ENCODE measurements around the gene PRKCA. TPM values are rescaled to one million over a fixed set of nuclear protein-coding genes. Genes with fewer than 3 reads are reported as not detected.

Gene PRKCA
- total RNA-seq, 3 donors from 2014 or later: 42.3 to 77.7 (median 56.3) TPM

- H3K36me3 ChIP-seq (ENCODE audit: low read depth): no peaks in the 10 kb centered on the region
Measured at GRCh38 chr17:66420961-66421371, 118.6 kb downstream of the PRKCA start.

GRCh38 chr17:66422186-66422585 lies 119.8 kb downstream of the PRKCA start:
- TF ChIP-seq CTCF (IDR thresholded peaks at IDR 0.05): no peak
- Histone ChIP-seq H3K36me3 (ENCODE audit: low read depth) (no peaks in the 10 kb centered on the region), H3K4me1 (ENCODE audit: low read depth) (peaks cover 4% of the 10 kb centered on the region), H3K4me3 (no peak overlapping the region), H3K9me3 (no peaks in the 10 kb centered on the region)
- ATAC-seq (no peak), DNase-seq (no peak)
- intact Hi-C loops (cut with DNase I, micrococcal nuclease): no loop called here

More at GRCh38 chr17:66420961-66421371, 118.6 kb downstream of the PRKCA start:
- TF ChIP-seq CTCF (IDR thresholded peaks at IDR 0.05): no peak
- no peak for DNase-seq
- peak; percentile 16 for ATAC-seq
- intact Hi-C loops (cut with DNase I, micrococcal nuclease): no loop called here
- no peaks in the 10 kb centered on the region for H3K9me3 ChIP-seq
- H3K4me1 ChIP-seq (ENCODE audit: low read depth): peaks cover 12% of the 10 kb centered on the region
- H3K4me3 ChIP-seq: no peak overlapping the region

GRCh38 chr17:66423056-66423955 lies 120.9 kb downstream of the PRKCA start:
- no peaks in the 10 kb centered on the region for H3K9me3 ChIP-seq
- H3K4me3 ChIP-seq: no peak overlapping the region
- ATAC-seq (no peak), DNase-seq (no peak)
- peaks cover 4% of the 10 kb centered on the region for H3K4me1 ChIP-seq (ENCODE audit: low read depth)
- no peak for TF ChIP-seq CTCF (IDR thresholded peaks at IDR 0.05)
- H3K36me3 ChIP-seq (ENCODE audit: low read depth): no peaks in the 10 kb centered on the region
- intact Hi-C loops (cut with DNase I, micrococcal nuclease): no loop called here

- ATAC-seq (peak; percentile 58), DNase-seq (no peak)
- no peak for TF ChIP-seq CTCF (IDR thresholded peaks at IDR 0.05)
- no peaks in the 10 kb centered on the region for H3K9me3 ChIP-seq
- H3K4me1 ChIP-seq (ENCODE audit: low read depth): peaks cover 4% of the 10 kb centered on the region
- H3K36me3 ChIP-seq (ENCODE audit: low read depth): no peaks in the 10 kb centered on the region
- no peak overlapping the region for H3K4me3 ChIP-seq
- intact Hi-C loops (cut with DNase I, micrococcal nuclease): no loop called here
Measured at GRCh38 chr17:66425756-66426396, 123.5 kb downstream of the PRKCA start.

- Histone ChIP-seq H3K9me3 (no peaks in the 10 kb centered on the region), H3K4me1 (ENCODE audit: low read depth) (peaks cover 4% of the 10 kb centered on the region), H3K4me3 (no peak overlapping the region), H3K36me3 (ENCODE audit: low read depth) (no peaks in the 10 kb centered on the region)
- peak; percentile 90 for ATAC-seq
- intact Hi-C loops (cut with DNase I, micrococcal nuclease): no loop called here
- peak in 1 of 3 donors; percentile 58 for DNase-seq
- TF ChIP-seq CTCF (IDR thresholded peaks at IDR 0.05): no peak
Measured at GRCh38 chr17:66426397-66427033, 124.1 kb downstream of the PRKCA start.
